Uterus (tissue), 2 donors: ENCODE results near the gene GBGT1.
A peak's percentile ranks its signal among the peaks of the same experiment; 100 is the strongest.

Experiments used
- CTCF ChIP-seq, 4 experiments: fragments of 200-600 bp in 2 of 4; fragments of 450-650 bp in 2 of 4; sonication (generic) in 2 of 4; IDR thresholded peaks; one replicate each; pipeline ENCODE4 v1.5.1; 2016 to 2019; ENCODE audit warnings: antibody characterized with exemption in 4 of 4, mild to moderate bottlenecking in 2 of 4, moderate library complexity in 1 of 4
- POLR2A ChIP-seq, 2 donors: fragments of 450-650 bp; IDR thresholded peaks; one replicate each; pipeline ENCODE4 v1.6.1; 2016; ENCODE audit warnings: antibody characterized with exemption in 2 of 2, mild to moderate bottlenecking in 1 of 2, moderate library complexity in 1 of 2

- TF ChIP-seq POLR2A (IDR thresholded peaks at IDR 0.05) (peak in 1 of 2 donors; percentile 31), CTCF (IDR thresholded peaks at IDR 0.05) (no peak)
These were observed 43.1 kb downstream of the GBGT1 start for GRCh38 chr9:133120501-133121197.
